ENCODE results near the gene TPSAB1. TPM values are rescaled to one million over a fixed set of nuclear protein-coding genes. Genes with fewer than 3 reads are reported as not detected.

TPSAB1 gene
- total RNA-seq, 1 experiment from 2014 or later = 0.25 TPM

GRCh38 chr16:1290063-1290501 is 49.6 kb downstream of the TPSAB1 start:
- H3K27me3 ChIP-seq (ENCODE audit: insufficient read depth, low read length) = no peaks in the 10 kb centered on the region
- ATAC-seq = no peak
- H3K27ac ChIP-seq (ENCODE audit: low read depth, low read length) = no peak overlapping the region
- no peaks in the 10 kb centered on the region for H4K20me1 ChIP-seq (ENCODE audit: insufficient read depth)
- no peaks in the 10 kb centered on the region for H3K79me2 ChIP-seq (ENCODE audit: insufficient read depth, low read length)
- H3K9me2 ChIP-seq (ENCODE audit: insufficient read depth) = no peaks in the 10 kb centered on the region
- intact Hi-C loops (cut with micrococcal nuclease) = no loop called here
- ChIA-PET CTCF (no interaction called here), POLR2A (no interaction called here), RAD21 (ENCODE audit: low non-redundant PET in 1 of 2, low total read pairs in 2 of 2, uncharacterized antibody in 2 of 2, unreplicated experiment in 2 of 2) (no interaction called here)
- no peak overlapping the region for H3K4me2 ChIP-seq (ENCODE audit: low read length)
- BruUV-seq (replicated peaks) = no TSS peak
- TF ChIP-seq RAD21 (IDR thresholded peaks at IDR 0.05; ENCODE audit: low read depth) (no peak), ZBTB33 (IDR thresholded peaks at IDR 0.05; ENCODE audit: extremely low read depth, insufficient replicate concordance, low read length) (no peak), ELF1 (IDR thresholded peaks at IDR 0.05; ENCODE audit: borderline replicate concordance, low read depth) (no peak), POLR2AphosphoS5 (IDR thresholded peaks at IDR 0.05; ENCODE audit: low read depth, low read length) (no peak), ATF3 (IDR thresholded peaks at IDR 0.05) (no peak), CTCF (IDR thresholded peaks at IDR 0.05 in 2 of 3, conservative IDR thresholded peaks at IDR 0.05 in 1 of 3; ENCODE audit: borderline replicate concordance in 1 of 3, insufficient read depth in 1 of 3, low read depth in 2 of 3, low read length in 2 of 3) (no peak), POLR2A (IDR thresholded peaks at IDR 0.05; ENCODE audit: borderline replicate concordance, extremely low read depth, insufficient read depth, insufficient read length) (no peak), ZNF274 (IDR thresholded peaks at IDR 0.05; ENCODE audit: low read depth, low read length) (no peak), SP1 (IDR thresholded peaks at IDR 0.05; ENCODE audit: low read depth) (no peak), CBX3 (IDR thresholded peaks at IDR 0.05; ENCODE audit: low read depth) (no peak), EZH2phosphoT487 (IDR thresholded peaks at IDR 0.05; ENCODE audit: borderline replicate concordance) (no peak), EZH2 (IDR thresholded peaks at IDR 0.05) (no peak)
- H3K9me3 ChIP-seq (ENCODE audit: control insufficient read depth in 1 of 2, insufficient read depth in 1 of 2, low read depth in 1 of 2, low read length in 2 of 2) = no peaks in the 10 kb centered on the region
- H3K4me3 ChIP-seq (replicated peaks in 1 of 2; ENCODE audit: low read depth in 1 of 2, low read length in 2 of 2) = no peak overlapping the region
- H3K4me1 ChIP-seq (ENCODE audit: control insufficient read depth in 1 of 2, insufficient read depth in 2 of 2, low read length in 2 of 2) = peaks cover 12 to 35% of the 10 kb centered on the region in 2 experiments
- DNase-seq (ENCODE audit: low read depth, low spot score) = no peak
- no peaks in the 10 kb centered on the region for H3K36me3 ChIP-seq (ENCODE audit: control insufficient read depth in 1 of 2, insufficient read depth in 2 of 2, low read length in 2 of 2)
- H3K9ac ChIP-seq (ENCODE audit: low read length) = no peak overlapping the region
- H2AFZ ChIP-seq (ENCODE audit: low read depth, low read length, poor library complexity, severe bottlenecking) = no peak overlapping the region

Data from HCT116 (cell line).